ENCODE measurements around the gene KIAA2012.
"Not testable (repeated sequence)": the region's sequence is repeated elsewhere in the genome, so short reads cannot be mapped to it uniquely, and the experiment has no call there.

Gene KIAA2012

DNA sequence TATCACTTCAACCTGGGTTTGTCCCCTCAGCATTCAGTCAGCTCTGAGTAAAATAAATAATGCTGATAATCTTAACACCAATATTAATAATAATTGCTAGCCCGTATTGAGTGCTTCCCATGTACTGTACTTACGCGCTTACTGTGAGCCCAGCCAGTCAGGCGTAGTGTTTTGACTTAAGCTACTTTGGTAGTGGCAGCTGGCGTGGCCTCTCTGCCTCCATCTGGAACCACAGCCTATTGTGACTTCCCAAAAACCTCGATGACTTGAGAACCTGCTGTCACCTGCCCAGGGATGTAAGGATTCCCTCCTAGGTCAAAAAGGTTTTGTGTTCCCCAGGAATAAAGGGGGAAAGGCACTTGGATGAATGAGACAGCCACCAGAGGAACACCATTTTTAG lies 112.1 kb downstream of the KIAA2012 start:
- FAIRE-seq: no peak
- DNase-seq (ENCODE audit: insufficient read length, low spot score): no peak

GRCh38 chr2:202186641-202187202 lies 113.7 kb downstream of the KIAA2012 start:
- no peak for FAIRE-seq

GRCh38 chr2:202187570-202187969 lies 114.5 kb downstream of the KIAA2012 start:
- FAIRE-seq: no peak

More at GRCh38 chr2:202186641-202187202, 113.7 kb downstream of the KIAA2012 start:
- no peak for DNase-seq (ENCODE audit: insufficient read length, low spot score)

DNA sequence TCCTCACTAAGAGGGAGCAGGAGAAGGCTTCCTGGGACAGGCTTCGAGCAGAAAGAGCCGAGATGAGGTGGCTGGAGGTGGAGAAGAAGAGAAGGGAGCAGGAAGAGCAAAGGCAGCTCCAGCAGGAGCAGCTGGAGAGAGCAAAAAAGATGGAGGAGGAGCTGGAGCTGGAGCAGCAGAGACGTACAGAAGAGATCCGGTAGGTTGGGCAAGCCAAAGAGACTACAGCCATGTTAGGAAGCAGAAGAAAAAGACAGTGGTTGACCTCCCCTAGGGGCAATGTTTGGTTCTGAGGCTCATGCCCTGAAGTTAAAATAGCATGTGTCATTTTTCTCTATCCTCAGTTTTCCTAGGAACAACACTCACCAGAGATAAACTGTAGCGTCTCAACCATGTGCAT lies 120.2 kb downstream of the KIAA2012 start:
- DNase-seq (ENCODE audit: insufficient read length, low spot score): no peak
- FAIRE-seq: no peak

More at GRCh38 chr2:202187570-202187969, 114.5 kb downstream of the KIAA2012 start:
- DNase-seq (ENCODE audit: insufficient read length, low spot score): no peak

DNA sequence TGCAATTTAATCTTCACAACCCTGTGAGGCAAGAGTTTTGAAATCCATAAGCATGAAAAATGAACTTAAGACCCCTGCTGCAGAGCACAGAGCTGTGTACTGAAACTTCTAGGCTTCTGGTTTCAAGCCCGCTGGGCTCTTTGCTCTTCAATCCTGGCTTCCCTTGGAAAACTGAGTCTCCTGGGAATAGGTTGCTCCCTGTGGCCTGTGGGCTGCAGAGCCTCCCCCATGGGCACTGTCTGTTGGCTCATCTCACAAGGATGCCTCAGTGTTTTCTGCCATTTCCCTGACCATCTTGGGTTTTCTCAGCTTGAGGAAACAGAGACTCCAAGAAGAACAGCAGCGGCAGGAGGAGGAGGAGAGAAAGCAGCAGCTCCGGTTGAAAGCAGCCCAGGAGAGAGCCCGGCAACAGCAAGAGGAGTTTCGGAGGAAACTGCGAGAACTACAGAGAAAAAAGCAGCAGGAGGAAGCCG lies 120.9 kb downstream of the KIAA2012 start:
- FAIRE-seq: no peak
- no peak for DNase-seq (ENCODE audit: insufficient read length, low spot score)

GRCh38 chr2:202194418-202194817 lies 121.4 kb downstream of the KIAA2012 start:
- DNase-seq (ENCODE audit: insufficient read length, low spot score): no peak
- FAIRE-seq: no peak

DNA sequence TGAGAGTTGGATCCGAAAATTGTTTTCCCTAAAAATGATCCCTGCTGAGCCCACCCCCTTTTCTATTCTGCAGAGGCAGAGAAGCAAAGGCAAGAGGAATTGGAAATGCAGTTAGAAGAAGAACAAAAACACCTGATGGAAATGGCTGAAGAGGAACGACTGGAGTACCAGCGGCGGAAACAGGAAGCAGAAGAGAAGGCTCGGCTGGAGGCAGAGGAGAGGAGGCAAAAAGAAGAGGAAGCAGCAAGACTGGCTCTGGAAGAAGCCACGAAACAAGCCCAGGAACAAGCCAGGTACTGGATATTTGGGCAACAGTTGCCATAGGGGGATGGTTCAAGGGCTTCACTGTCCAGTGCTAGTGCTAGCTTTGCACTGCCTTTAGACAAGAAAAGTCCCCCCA lies 123.7 kb downstream of the KIAA2012 start:
- DNase-seq (ENCODE audit: insufficient read length, low spot score) (no peak), FAIRE-seq (no peak)

GRCh38 chr2:202201220-202202160 lies 128.4 kb downstream of the KIAA2012 start:
- FAIRE-seq (no peak), DNase-seq (ENCODE audit: insufficient read length, low spot score) (no peak)

DNA sequence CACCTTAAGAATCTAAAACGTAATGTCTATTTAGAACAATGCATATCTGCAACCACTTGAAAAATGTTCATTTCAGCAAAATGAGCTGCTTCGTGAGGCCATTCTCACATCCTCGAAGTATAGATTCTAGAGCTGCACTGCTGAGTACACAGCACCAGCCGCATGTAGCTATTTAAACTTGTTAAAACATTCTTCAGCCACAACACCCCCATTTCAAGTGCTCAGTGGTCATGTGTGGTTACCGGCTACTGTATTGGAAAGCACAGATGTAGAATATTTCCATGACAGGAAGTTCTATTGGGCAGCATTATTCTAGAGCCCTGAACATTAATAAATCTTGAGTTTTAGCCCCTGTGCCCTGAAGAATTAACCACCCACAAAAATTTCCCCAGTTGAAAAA lies 130.3 kb downstream of the KIAA2012 start:
- FAIRE-seq: no peak

GRCh38 chr2:202204855-202205254 lies 131.8 kb downstream of the KIAA2012 start:
- FAIRE-seq: no peak

More for the DNA sequence above, 130.3 kb downstream of the KIAA2012 start:
- no peak for DNase-seq (ENCODE audit: insufficient read length, low spot score)

GRCh38 chr2:202208526-202208925 lies 135.5 kb downstream of the KIAA2012 start:
- FAIRE-seq (no peak), DNase-seq (ENCODE audit: insufficient read length, low spot score) (no peak)

More at GRCh38 chr2:202204855-202205254, 131.8 kb downstream of the KIAA2012 start:
- DNase-seq (ENCODE audit: insufficient read length, low spot score): no peak

DNA sequence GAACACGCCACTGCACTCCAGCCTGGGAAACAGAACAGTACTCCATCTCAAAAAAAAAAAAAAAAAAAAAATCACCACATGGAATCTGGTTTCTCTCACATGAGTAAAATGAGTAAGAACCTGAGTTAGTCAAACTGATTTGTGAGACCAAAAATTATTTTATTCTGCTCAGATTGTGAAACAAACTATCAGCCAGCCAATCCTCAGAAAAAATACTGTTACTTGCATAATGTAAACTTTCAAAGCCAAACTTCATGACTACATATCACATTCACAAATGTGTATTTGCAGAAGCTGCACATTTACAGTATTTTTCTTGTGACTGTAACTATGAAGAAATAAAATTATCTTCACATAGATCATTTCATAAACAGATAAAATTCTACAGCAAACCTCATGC lies 142.1 kb downstream of the KIAA2012 start:
- FAIRE-seq (no peak), DNase-seq (ENCODE audit: insufficient read length, low spot score) (no peak)

GRCh38 chr2:202221873-202222272 lies 148.8 kb downstream of the KIAA2012 start:
- DNase-seq (ENCODE audit: insufficient read length, low spot score): peak; percentile 31
- FAIRE-seq: peak; percentile 20

GRCh38 chr2:202237787-202238233 lies 164.8 kb downstream of the KIAA2012 start:
- peak; percentile 46 for DNase-seq (ENCODE audit: insufficient read length, low spot score)
- no peak for FAIRE-seq

DNA sequence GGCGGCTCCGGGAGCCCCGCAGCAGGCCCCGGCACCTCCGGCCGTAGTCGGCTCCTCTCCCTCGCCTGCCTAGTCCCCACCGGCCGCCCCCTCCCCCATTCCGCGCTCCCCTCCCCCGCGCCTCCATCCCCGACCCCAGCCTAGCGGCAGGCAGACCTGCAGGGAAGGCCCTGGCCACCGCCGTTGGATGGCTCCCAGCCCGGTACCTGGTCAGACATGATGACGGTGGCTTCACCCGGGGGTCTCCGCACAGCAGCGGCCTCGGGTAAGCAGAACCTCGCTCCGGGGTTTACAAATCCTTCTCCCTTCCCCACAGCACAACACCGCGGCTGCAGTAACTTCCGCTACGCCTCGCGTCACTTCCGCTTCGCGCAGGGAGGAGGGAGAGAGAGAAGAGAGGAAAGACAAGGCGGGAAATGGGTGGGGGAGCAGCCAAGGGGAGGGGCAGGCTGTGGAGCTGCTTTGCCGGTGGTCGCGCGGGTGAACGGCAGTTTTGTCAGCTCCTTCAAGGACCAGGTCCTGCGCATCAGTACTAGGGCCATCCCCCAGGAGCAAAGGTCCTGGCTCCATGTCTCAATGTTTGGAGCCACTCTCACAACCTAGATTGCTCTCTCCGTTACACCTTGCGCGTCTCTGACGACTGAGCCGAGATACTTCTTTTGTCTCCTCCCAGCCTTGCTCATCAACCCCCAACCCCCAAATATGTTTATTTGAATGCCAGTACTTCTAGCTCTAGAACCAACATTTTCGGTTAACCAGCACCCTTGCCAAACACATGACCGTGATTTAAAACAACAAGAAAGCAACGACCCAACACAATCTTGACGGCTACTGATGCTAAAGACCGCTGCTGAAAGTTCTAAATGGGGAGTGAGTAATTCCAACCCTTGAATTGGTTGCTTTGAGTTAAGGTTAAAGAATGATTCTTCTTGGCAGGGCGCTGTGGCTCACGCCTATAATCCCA lies 165.5 kb downstream of the KIAA2012 start, which contains the start of gene SUMO1:
Gene SUMO1 (minus strand): TSS at position 364 of the 964 bp plus-strand sequence. CDS start 146 bp downstream, at position 218.
- FAIRE-seq (peak; percentile 95), DNase-seq (ENCODE audit: insufficient read length, low spot score) (peak; percentile 88)

DNA sequence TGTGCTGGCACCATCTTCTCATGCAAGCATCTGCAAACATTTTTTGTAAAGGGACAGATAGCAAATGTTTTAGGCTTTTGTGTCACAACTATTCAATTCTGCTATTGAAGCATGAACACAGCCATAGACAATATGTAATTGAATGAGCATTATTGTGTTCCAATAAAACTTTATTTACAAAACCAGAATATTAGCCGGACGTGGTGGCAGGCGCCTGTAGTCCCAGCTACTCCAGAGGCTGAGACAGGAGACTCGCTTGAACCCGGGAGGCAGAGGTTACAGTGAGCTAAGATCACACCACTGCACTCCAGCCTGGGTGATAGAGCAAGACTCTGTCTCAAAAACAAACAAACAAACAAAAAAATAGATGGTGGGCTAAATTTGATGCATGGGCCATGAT lies 174.7 kb downstream of the KIAA2012 start:
- DNase-seq (ENCODE audit: insufficient read length, low spot score): not testable (repeated sequence)

GRCh38 chr2:202249521-202250253 lies 176.6 kb downstream of the KIAA2012 start:
- FAIRE-seq (no peak), DNase-seq (ENCODE audit: insufficient read length, low spot score) (no peak)

More for the DNA sequence above, 174.7 kb downstream of the KIAA2012 start:
- not testable (repeated sequence) for FAIRE-seq

- FAIRE-seq: no peak
- no peak for DNase-seq (ENCODE audit: insufficient read length, low spot score)
Measured at GRCh38 chr2:202251494-202251893, 178.4 kb downstream of the KIAA2012 start.
